Measurements from ENCODE around the gene MED12. TPM values are rescaled to one million over a fixed set of nuclear protein-coding genes. Genes with fewer than 3 reads are reported as not detected.

The MED12 gene
- total and polyA plus RNA-seq, 2 experiments from 2014 or later, result 7.1 to 40.6 TPM

DNA sequence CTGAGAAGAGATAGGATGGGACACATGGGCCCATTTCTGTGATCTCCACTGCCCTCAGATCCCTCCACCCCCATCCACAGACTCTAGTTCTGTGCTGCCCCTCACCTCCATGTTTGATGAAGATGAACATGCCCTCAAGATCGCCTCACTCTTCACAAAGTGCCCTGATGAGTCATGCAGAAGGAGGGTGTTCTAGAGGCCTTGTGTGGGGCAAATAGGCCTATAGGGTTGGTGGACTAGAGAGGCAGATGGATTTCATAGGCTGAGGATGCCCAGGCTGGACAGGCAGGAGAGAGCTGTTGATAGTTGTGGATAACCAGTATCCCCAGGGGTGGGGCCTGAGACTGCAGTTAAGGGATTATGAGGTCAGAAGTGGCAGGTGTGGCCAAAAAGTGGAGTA is 12.0 kb upstream of the MED12 start, which contains the start of gene CXorf65:
CXorf65 (minus strand) TSS at position 314 of the 400 bp plus-strand sequence; CDS start at position 130, 184 bp downstream.
- peaks cover 33% of the 10 kb centered on the region for H3K4me1 ChIP-seq (ENCODE audit: insufficient read depth)
- no peaks in the 10 kb centered on the region for H4K20me1 ChIP-seq (replicated peaks; ENCODE audit: insufficient read depth)
- H3K27ac ChIP-seq (ENCODE audit: low read depth), result no peak within 1 kb of the TSS
- Mint-ChIP-seq H3K9me3 (no peaks in the 10 kb centered on the region), H3K4me1 (peaks cover 35% of the 10 kb centered on the region), H3K27me3 (ENCODE audit: insufficient read depth, low read depth, poor library complexity) (peaks cover 2% of the 10 kb centered on the region), H3K4me3 (no peak within 1 kb of the TSS), H3K36me3 (ENCODE audit: low read depth) (0 out of 3 replicates have a peak, but pooled peaks cover 5% of the 10 kb centered on the region), H3K27ac (no peak within 1 kb of the TSS)
- H3F3A ChIP-seq (replicated peaks; ENCODE audit: low read depth), result 0 out of 2 replicates have a peak, but pooled peaks cover 5% of the 10 kb centered on the region
- H2AFZ ChIP-seq, result no peak within 1 kb of the TSS
- no peaks in the 10 kb centered on the region for H3K9me2 ChIP-seq (ENCODE audit: insufficient read depth)
- DNase-seq (ENCODE audit: low spot score), result no peak
- TF ChIP-seq, protein P1, sequence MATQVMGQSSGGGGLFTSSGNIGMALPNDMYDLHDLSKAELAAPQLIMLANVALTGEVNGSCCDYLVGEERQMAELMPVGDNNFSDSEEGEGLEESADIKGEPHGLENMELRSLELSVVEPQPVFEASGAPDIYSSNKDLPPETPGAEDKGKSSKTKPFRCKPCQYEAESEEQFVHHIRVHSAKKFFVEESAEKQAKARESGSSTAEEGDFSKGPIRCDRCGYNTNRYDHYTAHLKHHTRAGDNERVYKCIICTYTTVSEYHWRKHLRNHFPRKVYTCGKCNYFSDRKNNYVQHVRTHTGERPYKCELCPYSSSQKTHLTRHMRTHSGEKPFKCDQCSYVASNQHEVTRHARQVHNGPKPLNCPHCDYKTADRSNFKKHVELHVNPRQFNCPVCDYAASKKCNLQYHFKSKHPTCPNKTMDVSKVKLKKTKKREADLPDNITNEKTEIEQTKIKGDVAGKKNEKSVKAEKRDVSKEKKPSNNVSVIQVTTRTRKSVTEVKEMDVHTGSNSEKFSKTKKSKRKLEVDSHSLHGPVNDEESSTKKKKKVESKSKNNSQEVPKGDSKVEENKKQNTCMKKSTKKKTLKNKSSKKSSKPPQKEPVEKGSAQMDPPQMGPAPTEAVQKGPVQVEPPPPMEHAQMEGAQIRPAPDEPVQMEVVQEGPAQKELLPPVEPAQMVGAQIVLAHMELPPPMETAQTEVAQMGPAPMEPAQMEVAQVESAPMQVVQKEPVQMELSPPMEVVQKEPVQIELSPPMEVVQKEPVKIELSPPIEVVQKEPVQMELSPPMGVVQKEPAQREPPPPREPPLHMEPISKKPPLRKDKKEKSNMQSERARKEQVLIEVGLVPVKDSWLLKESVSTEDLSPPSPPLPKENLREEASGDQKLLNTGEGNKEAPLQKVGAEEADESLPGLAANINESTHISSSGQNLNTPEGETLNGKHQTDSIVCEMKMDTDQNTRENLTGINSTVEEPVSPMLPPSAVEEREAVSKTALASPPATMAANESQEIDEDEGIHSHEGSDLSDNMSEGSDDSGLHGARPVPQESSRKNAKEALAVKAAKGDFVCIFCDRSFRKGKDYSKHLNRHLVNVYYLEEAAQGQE (IDR thresholded peaks at IDR 0.05; ENCODE audit: unreplicated experiment), result no peak
- TF ChIP-seq EZH2phosphoT487 (IDR thresholded peaks at IDR 0.05; ENCODE audit: unreplicated experiment) (no peak), ZNF331 (CRISPR knock-in tag; IDR thresholded peaks at IDR 0.05; ENCODE audit: low read depth) (no peak), JUNB (IDR thresholded peaks at IDR 0.05; ENCODE audit: unreplicated experiment) (no peak), STAT1 (IDR thresholded peaks at IDR 0.05; ENCODE audit: unreplicated experiment) (no peak), NANOG (IDR thresholded peaks at IDR 0.05; ENCODE audit: borderline replicate concordance) (no peak), POLR2AphosphoS5 (IDR thresholded peaks at IDR 0.05; ENCODE audit: low read depth) (no peak), ZNF114 (CRISPR knock-in tag; IDR thresholded peaks at IDR 0.05) (no peak), EZH2 (IDR thresholded peaks at IDR 0.05; ENCODE audit: low read depth, unreplicated experiment) (no peak), CREB1 (CRISPR knock-in tag; IDR thresholded peaks at IDR 0.05; ENCODE audit: low read depth) (no peak)
- TF ChIP-seq, protein P2, sequence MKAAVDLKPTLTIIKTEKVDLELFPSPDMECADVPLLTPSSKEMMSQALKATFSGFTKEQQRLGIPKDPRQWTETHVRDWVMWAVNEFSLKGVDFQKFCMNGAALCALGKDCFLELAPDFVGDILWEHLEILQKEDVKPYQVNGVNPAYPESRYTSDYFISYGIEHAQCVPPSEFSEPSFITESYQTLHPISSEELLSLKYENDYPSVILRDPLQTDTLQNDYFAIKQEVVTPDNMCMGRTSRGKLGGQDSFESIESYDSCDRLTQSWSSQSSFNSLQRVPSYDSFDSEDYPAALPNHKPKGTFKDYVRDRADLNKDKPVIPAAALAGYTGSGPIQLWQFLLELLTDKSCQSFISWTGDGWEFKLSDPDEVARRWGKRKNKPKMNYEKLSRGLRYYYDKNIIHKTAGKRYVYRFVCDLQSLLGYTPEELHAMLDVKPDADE (IDR thresholded peaks at IDR 0.05), result no peak
- TF ChIP-seq, protein P3, sequence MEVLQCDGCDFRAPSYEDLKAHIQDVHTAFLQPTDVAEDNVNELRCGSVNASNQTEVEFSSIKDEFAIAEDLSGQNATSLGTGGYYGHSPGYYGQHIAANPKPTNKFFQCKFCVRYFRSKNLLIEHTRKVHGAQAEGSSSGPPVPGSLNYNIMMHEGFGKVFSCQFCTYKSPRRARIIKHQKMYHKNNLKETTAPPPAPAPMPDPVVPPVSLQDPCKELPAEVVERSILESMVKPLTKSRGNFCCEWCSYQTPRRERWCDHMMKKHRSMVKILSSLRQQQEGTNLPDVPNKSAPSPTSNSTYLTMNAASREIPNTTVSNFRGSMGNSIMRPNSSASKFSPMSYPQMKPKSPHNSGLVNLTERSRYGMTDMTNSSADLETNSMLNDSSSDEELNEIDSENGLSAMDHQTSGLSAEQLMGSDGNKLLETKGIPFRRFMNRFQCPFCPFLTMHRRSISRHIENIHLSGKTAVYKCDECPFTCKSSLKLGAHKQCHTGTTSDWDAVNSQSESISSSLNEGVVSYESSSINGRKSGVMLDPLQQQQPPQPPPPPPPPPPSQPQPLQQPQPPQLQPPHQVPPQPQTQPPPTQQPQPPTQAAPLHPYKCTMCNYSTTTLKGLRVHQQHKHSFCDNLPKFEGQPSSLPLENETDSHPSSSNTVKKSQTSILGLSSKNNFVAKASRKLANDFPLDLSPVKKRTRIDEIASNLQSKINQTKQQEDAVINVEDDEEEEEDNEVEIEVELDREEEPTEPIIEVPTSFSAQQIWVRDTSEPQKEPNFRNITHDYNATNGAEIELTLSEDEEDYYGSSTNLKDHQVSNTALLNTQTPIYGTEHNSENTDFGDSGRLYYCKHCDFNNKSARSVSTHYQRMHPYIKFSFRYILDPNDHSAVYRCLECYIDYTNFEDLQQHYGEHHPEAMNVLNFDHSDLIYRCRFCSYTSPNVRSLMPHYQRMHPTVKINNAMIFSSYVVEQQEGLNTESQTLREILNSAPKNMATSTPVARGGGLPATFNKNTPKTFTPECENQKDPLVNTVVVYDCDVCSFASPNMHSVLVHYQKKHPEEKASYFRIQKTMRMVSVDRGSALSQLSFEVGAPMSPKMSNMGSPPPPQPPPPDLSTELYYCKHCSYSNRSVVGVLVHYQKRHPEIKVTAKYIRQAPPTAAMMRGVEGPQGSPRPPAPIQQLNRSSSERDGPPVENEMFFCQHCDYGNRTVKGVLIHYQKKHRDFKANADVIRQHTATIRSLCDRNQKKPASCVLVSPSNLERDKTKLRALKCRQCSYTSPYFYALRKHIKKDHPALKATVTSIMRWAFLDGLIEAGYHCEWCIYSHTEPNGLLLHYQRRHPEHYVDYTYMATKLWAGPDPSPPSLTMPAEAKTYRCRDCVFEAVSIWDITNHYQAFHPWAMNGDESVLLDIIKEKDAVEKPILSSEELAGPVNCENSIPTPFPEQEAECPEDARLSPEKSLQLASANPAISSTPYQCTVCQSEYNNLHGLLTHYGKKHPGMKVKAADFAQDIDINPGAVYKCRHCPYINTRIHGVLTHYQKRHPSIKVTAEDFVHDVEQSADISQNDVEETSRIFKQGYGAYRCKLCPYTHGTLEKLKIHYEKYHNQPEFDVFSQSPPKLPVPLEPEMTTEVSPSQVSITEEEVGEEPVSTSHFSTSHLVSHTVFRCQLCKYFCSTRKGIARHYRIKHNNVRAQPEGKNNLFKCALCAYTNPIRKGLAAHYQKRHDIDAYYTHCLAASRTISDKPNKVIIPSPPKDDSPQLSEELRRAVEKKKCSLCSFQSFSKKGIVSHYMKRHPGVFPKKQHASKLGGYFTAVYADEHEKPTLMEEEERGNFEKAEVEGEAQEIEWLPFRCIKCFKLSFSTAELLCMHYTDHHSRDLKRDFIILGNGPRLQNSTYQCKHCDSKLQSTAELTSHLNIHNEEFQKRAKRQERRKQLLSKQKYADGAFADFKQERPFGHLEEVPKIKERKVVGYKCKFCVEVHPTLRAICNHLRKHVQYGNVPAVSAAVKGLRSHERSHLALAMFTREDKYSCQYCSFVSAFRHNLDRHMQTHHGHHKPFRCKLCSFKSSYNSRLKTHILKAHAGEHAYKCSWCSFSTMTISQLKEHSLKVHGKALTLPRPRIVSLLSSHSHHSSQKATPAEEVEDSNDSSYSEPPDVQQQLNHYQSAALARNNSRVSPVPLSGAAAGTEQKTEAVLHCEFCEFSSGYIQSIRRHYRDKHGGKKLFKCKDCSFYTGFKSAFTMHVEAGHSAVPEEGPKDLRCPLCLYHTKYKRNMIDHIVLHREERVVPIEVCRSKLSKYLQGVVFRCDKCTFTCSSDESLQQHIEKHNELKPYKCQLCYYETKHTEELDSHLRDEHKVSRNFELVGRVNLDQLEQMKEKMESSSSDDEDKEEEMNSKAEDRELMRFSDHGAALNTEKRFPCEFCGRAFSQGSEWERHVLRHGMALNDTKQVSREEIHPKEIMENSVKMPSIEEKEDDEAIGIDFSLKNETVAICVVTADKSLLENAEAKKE (CRISPR knock-in tag; IDR thresholded peaks at IDR 0.05), result no peak
- TF ChIP-seq, protein P4, sequence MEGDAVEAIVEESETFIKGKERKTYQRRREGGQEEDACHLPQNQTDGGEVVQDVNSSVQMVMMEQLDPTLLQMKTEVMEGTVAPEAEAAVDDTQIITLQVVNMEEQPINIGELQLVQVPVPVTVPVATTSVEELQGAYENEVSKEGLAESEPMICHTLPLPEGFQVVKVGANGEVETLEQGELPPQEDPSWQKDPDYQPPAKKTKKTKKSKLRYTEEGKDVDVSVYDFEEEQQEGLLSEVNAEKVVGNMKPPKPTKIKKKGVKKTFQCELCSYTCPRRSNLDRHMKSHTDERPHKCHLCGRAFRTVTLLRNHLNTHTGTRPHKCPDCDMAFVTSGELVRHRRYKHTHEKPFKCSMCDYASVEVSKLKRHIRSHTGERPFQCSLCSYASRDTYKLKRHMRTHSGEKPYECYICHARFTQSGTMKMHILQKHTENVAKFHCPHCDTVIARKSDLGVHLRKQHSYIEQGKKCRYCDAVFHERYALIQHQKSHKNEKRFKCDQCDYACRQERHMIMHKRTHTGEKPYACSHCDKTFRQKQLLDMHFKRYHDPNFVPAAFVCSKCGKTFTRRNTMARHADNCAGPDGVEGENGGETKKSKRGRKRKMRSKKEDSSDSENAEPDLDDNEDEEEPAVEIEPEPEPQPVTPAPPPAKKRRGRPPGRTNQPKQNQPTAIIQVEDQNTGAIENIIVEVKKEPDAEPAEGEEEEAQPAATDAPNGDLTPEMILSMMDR (conservative IDR thresholded peaks at IDR 0.05; ENCODE audit: low read depth in 2 of 2), result no peak
- ATAC-seq, result no peak
- no peak within 1 kb of the TSS for H3K4me2 ChIP-seq
- no peak within 1 kb of the TSS for H3K4me3 ChIP-seq
- H3K36me3 ChIP-seq (ENCODE audit: insufficient read depth), result no peaks in the 10 kb centered on the region
- H3K79me2 ChIP-seq (replicated peaks; ENCODE audit: insufficient read depth), result 0 out of 2 replicates have a peak, but pooled peaks cover 1% of the 10 kb centered on the region
- H3K27me3 ChIP-seq (ENCODE audit: insufficient read depth), result peaks cover 11% of the 10 kb centered on the region; the same call in 1 of the 2 replicates

All from GM23338 (cell line).